Panc1 (cell line): Measurements from ENCODE around the gene SETD7. TPM values are rescaled to one million over a fixed set of nuclear protein-coding genes. Genes with fewer than 3 reads are reported as not detected.
"Not testable (repeated sequence)": the region's sequence is repeated elsewhere in the genome, so short reads cannot be mapped to it uniquely, and the experiment has no call there.

Experiments
- ATAC-seq: fragments of 200-7000 bp; cut with Tn5 transposase; 2 replicates; pipeline ENCODE4 v1.9.1; 2020; ENCODE audit warnings: mild to moderate bottlenecking, moderate library complexity
- BruUV-seq: library from RNA; stranded (reverse); fragments of 400-500 nt; replicated peaks from 2 replicates; lab custom pipeline; 2021; lab: Mats Ljungman, UMichigan
- CTCF ChIA-PET: fragments of 300-600 bp; sonication (Branson Sonifier 250); formaldehyde crosslinking; loops from one replicate; lab custom pipeline; 2022; ENCODE audit warnings: antibody characterized with exemption; lab: Charles Lee
- POLR2A ChIA-PET: fragments of 300-600 bp; sonication (Branson Sonifier 250); formaldehyde crosslinking; loops from one replicate; lab custom pipeline; 2022; ENCODE audit warnings: antibody characterized with exemption; lab: Charles Lee
- DNase-seq: peaks from one replicate; pipeline ENCODE4 v3.0.0-alpha.2; 2010; ENCODE audit warnings: low read depth, low spot score
- H3K27ac ChIP-seq: 2 replicates; pipeline ENCODE4 v1.5.1; 2011; ENCODE audit warnings: mild to moderate bottlenecking, low read length, inconsistent platforms
- H3K27me3 ChIP-seq: fragments of 200-500 bp; sonication (Bioruptor generic); 2 replicates; pipeline ENCODE4 v1.6.0; 2014; ENCODE audit warnings: low read length, inconsistent platforms; ENCODE audit not compliant: control insufficient read depth, insufficient read depth
- H3K36me3 ChIP-seq: fragments of 200-500 bp; sonication (Bioruptor generic); 2 replicates; pipeline ENCODE4 v1.5.1; 2014; ENCODE audit warnings: inconsistent platforms, mild to moderate bottlenecking, low read length, moderate library complexity; ENCODE audit not compliant: control insufficient read depth, insufficient read depth
- H3K4me1 ChIP-seq: 2 replicates; pipeline ENCODE4 v1.5.1; 2011; ENCODE audit warnings: inconsistent platforms, mild to moderate bottlenecking, low read length, moderate library complexity; ENCODE audit not compliant: control insufficient read depth, insufficient read depth
- H3K4me3 ChIP-seq, 2 experiments: 2 replicates each; pipeline ENCODE4 v1.5.1; 2011 to 2012; ENCODE audit warnings: low read depth in 2 of 2, low read length in 2 of 2, mild to moderate bottlenecking in 2 of 2, inconsistent platforms in 1 of 2, moderate library complexity in 1 of 2
- H3K9me3 ChIP-seq: fragments of 200-500 bp; sonication (Bioruptor generic); 2 replicates; pipeline ENCODE4 v1.5.1; 2014; ENCODE audit warnings: low read depth, mild to moderate bottlenecking, inconsistent platforms, low read length, moderate library complexity; ENCODE audit not compliant: control insufficient read depth, insufficient read depth
- CTCF ChIP-seq: fragments of 450-650 bp; IDR thresholded peaks from 2 replicates; pipeline ENCODE4 v1.5.1; 2017; ENCODE audit warnings: mild to moderate bottlenecking
- POLR2AphosphoS5 ChIP-seq: IDR thresholded peaks from 2 replicates; pipeline ENCODE4 v1.6.1; 2012; ENCODE audit warnings: mild to moderate bottlenecking, low read depth, low read length, moderate library complexity
- REST ChIP-seq, 2 experiments: IDR thresholded peaks; 2 replicates each; pipeline ENCODE4 v1.6.1; 2011 to 2012; ENCODE audit warnings: low read depth in 2 of 2, control low read depth in 1 of 2, low read length in 1 of 2, mild to moderate bottlenecking in 1 of 2, moderate library complexity in 1 of 2; ENCODE audit not compliant: insufficient read depth in 1 of 2
- SIN3A ChIP-seq: IDR thresholded peaks from 2 replicates; pipeline ENCODE4 v1.6.1; 2012; ENCODE audit warnings: low read depth, mild to moderate bottlenecking, low read length, moderate library complexity, borderline replicate concordance; ENCODE audit not compliant: insufficient read depth
- TCF7L2 ChIP-seq: IDR thresholded peaks from 2 replicates; pipeline ENCODE4 v1.6.1; 2011; ENCODE audit warnings: mild to moderate bottlenecking, low read depth, low read length, inconsistent platforms
- in situ Hi-C: cut with HindIII; loops from 2 replicates; pipeline ENCODE4 v1.10.0; 2016; ENCODE audit warnings: low sequenced_read_pairs, low pct_unique_long_range_greater_than_20kb
- intact Hi-C: fragments of 100-400 bp; cut with micrococcal nuclease; formaldehyde crosslinking; loops from one replicate; pipeline ENCODE4 v1.10.0; 2022; ENCODE audit not compliant: unreplicated experiment
- total RNA-seq: library from RNA; stranded (reverse); gene quantifications from one replicate; pipeline ENCODE4 v1.2.1, GENCODE V29; 2021; ENCODE audit not compliant: unreplicated experiment

The SETD7 gene
- total RNA-seq, 1 experiment from 2014 or later = 24.8 TPM

GRCh38 chr4:139450586-139450985 is 105.4 kb downstream of the SETD7 start:
- intact Hi-C loops (loop anchor here (10.0 kb wide), 1 partner anchor 84 kb away; no protein-coding TSS in a partner anchor), in situ Hi-C loops (no loop called here)
- H3K27ac ChIP-seq = no peak overlapping the region
- ATAC-seq = no peak
- CTCF ChIA-PET = no interaction called here
- peaks cover 10% of the 10 kb centered on the region for H3K36me3 ChIP-seq
- no peak overlapping the region for H3K4me3 ChIP-seq
- no peaks in the 10 kb centered on the region for H3K9me3 ChIP-seq
- H3K27me3 ChIP-seq = no peaks in the 10 kb centered on the region
- no TSS peak for BruUV-seq
- H3K4me1 ChIP-seq = peaks cover 9% of the 10 kb centered on the region
- POLR2A ChIA-PET = no interaction called here
- no peak for TF ChIP-seq CTCF
- no peak for TF ChIP-seq TCF7L2
- TF ChIP-seq REST (IDR thresholded peaks at IDR 0.05; ENCODE audit: insufficient read depth in 1 of 2, low read depth in 2 of 2, low read length in 1 of 2) = no peak
- no peak for TF ChIP-seq SIN3A
- TF ChIP-seq POLR2AphosphoS5 = no peak
- no peak for DNase-seq

GRCh38 chr4:139447078-139447477 is 108.9 kb downstream of the SETD7 start:
- H3K4me3 ChIP-seq, H3K27me3 ChIP-seq, H3K36me3 ChIP-seq, H3K27ac ChIP-seq, DNase-seq, BruUV-seq, H3K4me1 ChIP-seq, POLR2A ChIA-PET, CTCF ChIA-PET, ATAC-seq, H3K9me3 ChIP-seq, in situ Hi-C loops, intact Hi-C loops: not testable (repeated sequence)

Other genes with a start within 250 kb of the SETD7 start
- 4.5 TPM for gene RAB33B, start 102.1 kb downstream of the SETD7 start, total RNA-seq
- 17.4 TPM for gene MGST2, start 109.6 kb upstream of the SETD7 start, total RNA-seq